Lung (tissue), 12 donors: ENCODE data around the gene COL4A1. TPM values are rescaled to one million over a fixed set of nuclear protein-coding genes. Genes with fewer than 3 reads are reported as not detected.

ENCODE experiments used
- ATAC-seq: fragments of 200-7000 bp; cut with Tn5 transposase; one replicate; pipeline ENCODE4 v1.9.1; 2020; ENCODE audit warnings: moderate number of reproducible peaks; ENCODE audit not compliant: insufficient read depth, low FRiP score
- DNase-seq, 3 donors: peaks; one replicate each; pipeline ENCODE4 v3.0.0-alpha.2; 2013 to 2017
- H3K27ac ChIP-seq, 2 donors: one replicate each; pipeline ENCODE4 v1.5.1; 2013; ENCODE audit warnings: mild to moderate bottlenecking in 2 of 2, moderate library complexity in 2 of 2, control low read depth in 1 of 2, inconsistent platforms in 1 of 2, low read depth in 1 of 2, low read length in 1 of 2
- H3K27me3 ChIP-seq, 3 donors: one replicate each; pipeline ENCODE4 v1.5.1; 2013; ENCODE audit warnings: low read length in 2 of 3; ENCODE audit not compliant: control insufficient read depth in 3 of 3, insufficient read depth in 3 of 3
- H3K36me3 ChIP-seq, 4 donors: one replicate each; pipeline ENCODE4 v1.5.1; 2013; ENCODE audit warnings: low read length in 4 of 4, mild to moderate bottlenecking in 1 of 4, moderate library complexity in 1 of 4; ENCODE audit not compliant: control insufficient read depth in 4 of 4, insufficient read depth in 4 of 4
- H3K4me1 ChIP-seq, 5 donors: one replicate each; pipeline ENCODE4 v1.5.1; 2013; ENCODE audit warnings: low read length in 5 of 5, mild to moderate bottlenecking in 2 of 5, moderate library complexity in 1 of 5; ENCODE audit not compliant: control insufficient read depth in 5 of 5, insufficient read depth in 5 of 5
- H3K4me3 ChIP-seq: one replicate; pipeline ENCODE4 v1.5.1; 2013; ENCODE audit warnings: mild to moderate bottlenecking, control low read depth, moderate library complexity
- H3K9ac ChIP-seq, 2 donors: one replicate each; pipeline ENCODE4 v1.5.1; 2013; ENCODE audit warnings: low read length in 2 of 2, control low read depth in 1 of 2; ENCODE audit not compliant: insufficient read depth in 1 of 2
- H3K9me3 ChIP-seq, 4 donors: one replicate each; pipeline ENCODE4 v1.5.1; 2013; ENCODE audit warnings: low read length in 3 of 4, mild to moderate bottlenecking in 1 of 4, moderate library complexity in 1 of 4; ENCODE audit not compliant: control insufficient read depth in 4 of 4, insufficient read depth in 3 of 4
- CTCF ChIP-seq: IDR thresholded peaks from 2 replicates; pipeline ENCODE4 v1.5.1; 2012; ENCODE audit warnings: mild to moderate bottlenecking; ENCODE audit errors: control extremely low read depth, extremely low read depth
- WGBS, 2 donors: extraction: QIAGEN DNeasy Blood & Tissue Kit; methylation state at CpG; one replicate each; pipeline ENCODE4 v1.1.7; 2013; 5-methylcytosine and 5-hydroxymethylcytosine counted together
- polyA plus RNA-seq, 2 donors: library from polyadenylated mRNA; stranded (reverse); fragments of 200-250 nt; gene quantifications; one replicate each; pipeline ENCODE4 v1.2.1, GENCODE V29; 2013
- total RNA-seq, 2 donors: library from RNA; depleted of rRNA in 1 of 2; stranded (reverse); fragments of >200 nt in 1 of 2; gene quantifications; one replicate each; pipeline ENCODE4 v1.2.1, GENCODE V29; 2014 to 2021
- donor health status: control.
- donor health status: control.
- donor health status: Bipolar disorder and iron deficiency.
- donor health status: healthy.
- donor health status: DM: yes; HTN: yes; CAD: no.

COL4A1 gene
- total and polyA plus RNA-seq, 4 donors = 114 to 1,051 (median 318) TPM

- ATAC-seq (no peak), DNase-seq (no peak)
- H3K4me3 ChIP-seq = no peak overlapping the region
- TF ChIP-seq CTCF = no peak
- peaks cover 0 to 3% (median 0%) of the 10 kb centered on the region in 4 donors for H3K36me3 ChIP-seq
- H3K9ac ChIP-seq = no peak overlapping the region
- WGBS, 2 donors = 61 to 65% methylated on average over 10 of the region's 10 CpGs
- peaks cover 20 to 56% (median 39%) of the 10 kb centered on the region in 5 donors for H3K4me1 ChIP-seq
- H3K27ac ChIP-seq = peak overlapping the region in 1 of 2 donors; percentile 45
- no peaks in the 10 kb centered on the region for H3K27me3 ChIP-seq
- H3K9me3 ChIP-seq = no peaks in the 10 kb centered on the region
These were observed 7.6 kb downstream of the COL4A1 start for GRCh38 chr13:110299283-110299840.

- H3K9ac ChIP-seq = peak overlapping the region in 1 of 2 donors; percentile 56
- no peaks in the 10 kb centered on the region for H3K9me3 ChIP-seq
- WGBS, 2 donors = 22 to 31% methylated on average over 33 of the region's 33 CpGs
- no peak overlapping the region for H3K4me3 ChIP-seq
- no peak for ATAC-seq
- no peaks in the 10 kb centered on the region for H3K27me3 ChIP-seq
- peak; percentile 64 to 74 (median 73) for DNase-seq
- H3K4me1 ChIP-seq = peaks cover 13 to 60% (median 41%) of the 10 kb centered on the region in 5 donors
- TF ChIP-seq CTCF = no peak
- H3K27ac ChIP-seq = peak overlapping the region in 1 of 2 donors; percentile 40
- H3K36me3 ChIP-seq = peaks cover 0 to 3% (median 0%) of the 10 kb centered on the region in 4 donors
These were observed 8.3 kb downstream of the COL4A1 start for GRCh38 chr13:110298505-110299282.

- peaks cover 12 to 67% (median 40%) of the 10 kb centered on the region in 5 donors for H3K4me1 ChIP-seq
- WGBS, 2 donors = 50 to 53% methylated on average over 12 of the region's 12 CpGs
- TF ChIP-seq CTCF = no peak
- DNase-seq (peak in 2 of 3 donors; percentile 67), ATAC-seq (no peak)
- H3K9me3 ChIP-seq = no peaks in the 10 kb centered on the region
- H3K4me3 ChIP-seq = no peak overlapping the region
- H3K9ac ChIP-seq = peak overlapping the region in 1 of 2 donors; percentile 56
- H3K27me3 ChIP-seq = no peaks in the 10 kb centered on the region
- peak overlapping the region in 1 of 2 donors; percentile 40 for H3K27ac ChIP-seq
- H3K36me3 ChIP-seq = no peaks in the 10 kb centered on the region
These were observed 9.0 kb downstream of the COL4A1 start for GRCh38 chr13:110297766-110298504.
